A673 (cell line): ENCODE measurements around the gene C1orf74.

Experiments
- EZH2 ChIP-seq: fragments of 200-600 bp; sonication (generic); IDR thresholded peaks from 2 replicates; pipeline ENCODE4 v1.6.1; 2017; ENCODE audit warnings: borderline replicate concordance, low read depth, mild to moderate bottlenecking, mixed read lengths, antibody characterized with exemption, low read length; ENCODE audit not compliant: poor library complexity, severe bottlenecking
- TF ChIP-seq, protein P1 (sequence below): fragments of 300-800, 200-600 bp; sonication (generic); conservative IDR thresholded peaks from 2 replicates; pipeline ENCODE4 v1.5.1; 2017; ENCODE audit warnings: low read depth, mild to moderate bottlenecking, antibody characterized with exemption, low read length, moderate library complexity, mixed read lengths

DNA sequence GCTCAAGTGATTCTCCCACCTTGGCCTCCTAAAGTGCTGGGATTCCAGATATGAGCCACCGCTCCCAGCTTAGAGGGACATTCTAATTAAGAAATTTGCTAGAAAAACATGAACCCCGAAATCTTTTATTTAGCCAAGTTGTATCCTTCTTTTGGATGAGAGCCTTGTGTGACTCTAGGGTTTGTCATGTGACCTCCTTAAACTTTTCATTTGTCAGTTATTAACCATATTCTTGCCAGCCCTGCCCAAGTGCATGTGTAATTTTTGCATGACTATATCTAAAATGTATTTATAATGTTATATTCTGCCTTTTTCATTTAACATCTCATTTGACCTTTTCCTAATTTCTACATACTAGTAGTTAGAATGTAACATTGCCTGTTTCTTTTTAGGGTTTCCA, 45.4 kb upstream of the C1orf74 start:
- TF ChIP-seq, protein P1, sequence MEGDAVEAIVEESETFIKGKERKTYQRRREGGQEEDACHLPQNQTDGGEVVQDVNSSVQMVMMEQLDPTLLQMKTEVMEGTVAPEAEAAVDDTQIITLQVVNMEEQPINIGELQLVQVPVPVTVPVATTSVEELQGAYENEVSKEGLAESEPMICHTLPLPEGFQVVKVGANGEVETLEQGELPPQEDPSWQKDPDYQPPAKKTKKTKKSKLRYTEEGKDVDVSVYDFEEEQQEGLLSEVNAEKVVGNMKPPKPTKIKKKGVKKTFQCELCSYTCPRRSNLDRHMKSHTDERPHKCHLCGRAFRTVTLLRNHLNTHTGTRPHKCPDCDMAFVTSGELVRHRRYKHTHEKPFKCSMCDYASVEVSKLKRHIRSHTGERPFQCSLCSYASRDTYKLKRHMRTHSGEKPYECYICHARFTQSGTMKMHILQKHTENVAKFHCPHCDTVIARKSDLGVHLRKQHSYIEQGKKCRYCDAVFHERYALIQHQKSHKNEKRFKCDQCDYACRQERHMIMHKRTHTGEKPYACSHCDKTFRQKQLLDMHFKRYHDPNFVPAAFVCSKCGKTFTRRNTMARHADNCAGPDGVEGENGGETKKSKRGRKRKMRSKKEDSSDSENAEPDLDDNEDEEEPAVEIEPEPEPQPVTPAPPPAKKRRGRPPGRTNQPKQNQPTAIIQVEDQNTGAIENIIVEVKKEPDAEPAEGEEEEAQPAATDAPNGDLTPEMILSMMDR: no peak
- TF ChIP-seq EZH2: no peak
